GM21367 (cell line): ENCODE results near the gene ASB10.

Source experiments
- ATAC-seq: cut with Tn5 transposase; IDR thresholded peaks from one replicate; pipeline ENCODE4 v1.9.1; 2021; ENCODE audit not compliant: unreplicated experiment

The ASB10 gene

GRCh38 chr7:151189038-151189437, 2.0 kb upstream of the ASB10 start:
- no peak for ATAC-seq

GRCh38 chr7:151188252-151188542, 1.1 kb upstream of the ASB10 start:
- no peak for ATAC-seq

DNA sequence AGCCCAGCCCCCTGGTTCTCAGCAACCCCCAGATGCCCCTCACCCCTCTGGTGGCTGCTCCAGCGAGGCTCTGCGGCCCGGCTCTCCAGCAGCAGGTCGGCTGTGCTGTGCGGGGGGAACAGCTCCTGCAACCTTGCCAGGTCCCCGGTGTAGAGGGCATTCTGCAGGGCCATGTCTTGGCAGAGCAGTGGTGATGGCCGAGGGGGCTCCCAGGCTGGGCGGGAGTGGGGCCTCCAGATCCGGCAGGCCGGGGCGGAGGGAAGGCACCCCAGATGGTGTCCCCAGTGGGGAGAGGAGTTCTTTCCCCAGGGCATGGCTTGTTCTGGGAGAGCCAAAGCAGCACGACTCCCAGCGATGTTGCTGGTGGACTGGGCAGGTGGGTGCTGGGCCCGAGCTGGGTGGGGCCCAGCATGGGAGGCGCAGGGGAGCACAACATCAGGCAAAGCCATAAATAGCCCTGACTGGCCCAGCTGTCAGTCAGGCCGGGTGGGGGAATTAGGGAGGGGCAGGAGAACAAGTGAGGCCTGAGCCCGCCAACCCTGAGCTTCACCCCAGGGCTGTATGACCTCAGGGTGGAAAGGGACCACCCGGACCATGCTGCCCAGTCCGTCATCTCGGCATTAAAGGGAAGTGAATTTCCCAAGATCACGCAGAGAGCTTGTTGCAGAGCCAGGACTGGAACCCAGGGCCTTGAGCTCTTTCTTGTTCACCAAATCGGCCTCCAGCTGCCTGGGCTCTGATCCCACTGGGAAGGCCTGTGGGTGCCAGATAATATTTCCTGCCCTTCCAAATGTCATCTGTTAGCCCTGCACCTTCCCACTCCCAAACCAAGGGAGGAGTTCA, 580 bp upstream of the ASB10 start:
- no peak for ATAC-seq

GRCh38 chr7:151185762-151186639, 1.0 kb downstream of the ASB10 start:
- no peak for ATAC-seq

DNA sequence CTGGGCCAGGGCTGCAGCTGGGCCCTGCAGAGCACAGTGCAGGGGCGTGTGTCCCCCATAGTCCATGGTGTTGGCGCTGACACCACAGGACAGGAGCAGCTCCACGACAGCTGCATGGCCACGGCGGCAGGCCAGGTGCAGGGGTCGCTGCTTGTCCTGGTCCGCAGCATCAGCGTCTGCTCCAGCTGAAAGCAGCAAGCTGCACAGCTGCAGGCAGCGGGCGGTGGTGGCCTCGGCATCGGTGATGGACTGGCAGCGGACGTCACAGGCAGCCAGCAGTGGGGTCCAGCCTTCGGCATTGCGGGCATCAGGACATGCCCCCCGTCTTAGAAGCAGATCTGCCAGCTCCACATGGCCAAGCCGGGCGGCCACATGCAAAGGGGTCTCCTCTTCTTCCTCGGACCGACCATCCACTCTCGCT, 6.0 kb downstream of the ASB10 start:
- ATAC-seq, result no peak

DNA sequence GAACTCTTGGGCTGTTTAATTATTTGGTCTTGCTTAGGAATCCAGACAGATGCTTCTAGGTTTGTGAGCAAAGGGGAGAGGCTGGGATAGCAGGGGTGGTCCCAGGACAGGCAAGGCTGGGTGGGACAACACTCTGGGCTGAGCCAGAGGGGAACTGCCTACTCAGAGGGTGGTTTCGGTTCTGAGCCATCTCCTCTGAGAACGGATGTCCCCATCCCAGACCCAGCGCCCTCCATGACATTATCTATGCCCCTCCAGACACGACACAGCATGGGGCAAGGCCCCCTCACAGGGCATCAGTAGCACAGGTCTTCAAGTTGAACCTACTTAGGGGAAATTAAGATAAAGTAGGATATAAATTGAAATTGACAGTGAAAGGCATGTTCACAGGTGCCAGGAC, 7.1 kb downstream of the ASB10 start:
- ATAC-seq, result no peak

DNA sequence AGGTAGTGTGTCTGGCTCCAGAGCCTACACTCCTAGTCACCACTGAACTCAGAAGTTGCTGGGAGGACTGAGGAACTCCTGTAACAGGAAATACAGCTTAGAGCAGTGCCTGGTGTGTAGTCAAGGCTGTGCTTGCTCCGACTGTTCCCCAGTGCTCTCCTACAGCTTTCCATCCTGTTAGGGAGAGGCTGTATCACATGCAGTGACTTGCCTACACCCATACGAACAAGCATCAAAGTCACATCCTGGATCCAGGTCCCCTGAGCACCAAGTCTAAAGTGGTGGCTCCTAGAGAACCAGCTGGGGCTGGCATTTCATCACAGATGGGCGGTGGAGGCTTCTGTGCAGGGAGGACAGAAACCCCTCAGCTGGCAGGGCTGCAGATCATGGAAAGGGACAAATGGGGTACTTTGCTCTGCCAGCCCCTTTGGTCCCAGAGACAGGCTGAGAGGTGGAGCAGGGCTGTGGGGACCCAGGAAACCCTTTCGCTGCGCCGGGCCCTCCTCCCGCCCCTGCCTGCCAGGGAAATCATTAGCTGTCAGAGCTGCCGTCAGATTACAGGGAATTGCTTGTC, 7.7 kb downstream of the ASB10 start:
- ATAC-seq, result no peak

DNA sequence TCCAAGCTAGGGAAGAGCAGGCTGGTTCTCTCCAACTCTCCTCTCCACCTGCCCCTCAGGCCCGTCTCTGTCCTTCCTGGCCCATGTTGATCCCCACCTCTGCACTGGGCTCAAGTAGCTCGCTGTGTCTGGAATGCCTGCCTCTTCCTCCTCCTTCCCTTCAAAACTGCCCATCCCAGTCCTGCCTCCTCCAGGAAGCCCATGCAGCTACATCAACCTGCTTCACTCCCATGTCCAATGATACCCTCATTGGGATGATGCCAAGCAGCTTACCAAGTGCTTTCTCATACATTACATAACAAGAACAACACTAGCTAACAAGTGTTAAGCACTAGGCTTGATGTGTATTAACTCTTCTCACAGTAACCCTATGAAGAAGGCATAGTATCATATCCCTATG, 8.2 kb downstream of the ASB10 start:
- ATAC-seq, result no peak

DNA sequence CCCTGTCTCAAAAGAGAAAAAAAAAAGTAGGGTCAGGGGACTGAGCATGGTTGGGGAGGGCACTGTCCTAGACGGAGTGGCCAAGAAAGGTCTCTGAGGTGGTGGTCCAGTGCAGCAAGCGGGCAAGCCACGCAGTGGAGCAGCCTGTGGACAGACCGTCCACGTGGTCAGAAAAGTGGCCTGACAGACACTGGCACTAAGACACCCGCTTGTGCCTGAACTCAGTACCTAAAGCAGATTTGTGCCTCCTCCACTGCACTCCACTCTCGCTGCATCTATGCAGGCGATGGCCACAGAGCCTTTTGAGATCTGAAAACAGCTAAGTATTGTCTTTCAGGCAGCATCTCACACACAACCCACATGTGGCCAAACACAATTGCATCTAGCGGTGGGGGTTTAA, 8.8 kb downstream of the ASB10 start:
- ATAC-seq, result no peak

DNA sequence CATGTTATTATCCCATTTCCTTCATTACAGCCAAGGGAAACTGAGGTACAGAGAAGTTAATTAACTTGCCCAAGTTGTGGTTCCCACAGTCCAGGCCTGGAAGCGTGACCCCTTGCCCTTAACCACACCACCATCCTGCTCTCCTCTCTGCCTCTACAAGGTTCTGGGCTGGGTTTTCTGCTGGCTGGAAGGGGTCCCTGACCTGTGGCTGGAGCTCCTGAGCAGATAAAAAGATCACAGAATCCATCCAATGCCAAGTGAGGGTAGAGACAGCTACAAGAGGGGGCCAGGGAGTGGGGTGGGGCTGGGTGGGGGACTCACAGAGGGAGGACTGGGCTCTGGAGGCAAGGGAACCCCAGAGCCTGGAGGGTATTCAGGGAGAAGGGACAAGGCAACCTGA, 9.7 kb downstream of the ASB10 start:
- ATAC-seq, result no peak

DNA sequence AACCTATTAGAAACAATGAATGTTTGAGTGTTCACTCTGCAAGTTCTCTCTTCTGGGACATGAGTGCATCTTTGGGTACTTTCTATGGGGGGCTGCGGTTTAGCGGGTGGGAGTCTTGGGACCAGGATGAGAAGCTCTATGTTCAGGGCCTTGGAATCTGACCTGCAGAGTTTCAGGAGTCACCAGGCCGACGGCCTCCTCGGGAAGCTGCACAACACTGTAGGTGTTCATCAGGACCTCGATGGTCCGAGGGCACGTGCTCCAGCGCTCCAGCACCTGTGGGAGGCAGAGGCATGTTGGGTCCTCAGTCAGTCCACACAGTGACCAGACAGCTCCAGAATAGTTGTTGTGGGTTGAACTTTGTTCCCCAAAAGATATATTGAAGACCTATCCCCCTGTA, 10.6 kb downstream of the ASB10 start:
- no peak for ATAC-seq

- ATAC-seq, result no peak
Observed at GRCh38 chr7:151175793-151176311, 11.2 kb downstream of the ASB10 start.

DNA sequence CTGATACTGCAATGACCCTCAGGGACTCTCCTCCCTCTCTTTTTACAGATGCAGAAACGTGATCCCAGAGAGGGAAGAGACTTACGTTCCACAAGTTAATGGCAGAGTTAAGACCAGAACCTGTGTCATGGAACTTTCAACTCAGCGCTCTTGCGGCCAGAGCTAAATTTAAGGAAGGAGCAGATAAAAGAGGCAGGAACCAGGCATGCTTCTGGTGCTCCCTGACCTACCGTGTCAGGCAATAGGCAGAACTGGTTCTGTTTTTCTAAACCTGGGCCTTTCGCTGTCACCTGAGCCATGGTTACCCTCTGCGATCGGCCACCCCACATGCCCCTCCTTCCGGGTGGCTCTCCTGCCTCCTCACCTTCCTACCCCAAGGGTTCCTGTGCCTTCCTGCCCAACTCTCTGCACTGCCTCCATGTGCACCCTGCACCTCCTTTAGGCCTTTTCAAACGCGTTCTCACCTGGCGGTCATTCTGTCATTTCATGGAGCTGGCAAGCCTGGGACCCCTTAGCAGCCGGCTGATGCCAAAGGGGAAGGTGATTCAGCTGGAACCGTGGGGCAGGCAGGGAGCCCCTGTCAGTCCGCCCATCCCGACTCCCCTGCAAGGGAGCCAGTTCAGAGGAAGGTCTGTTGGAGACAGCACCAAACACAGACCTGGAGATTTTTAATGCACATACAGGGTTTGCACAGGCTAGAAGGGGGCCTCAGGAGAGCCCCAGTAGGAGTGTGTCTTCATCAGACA, 11.8 kb downstream of the ASB10 start:
- no peak for ATAC-seq

DNA sequence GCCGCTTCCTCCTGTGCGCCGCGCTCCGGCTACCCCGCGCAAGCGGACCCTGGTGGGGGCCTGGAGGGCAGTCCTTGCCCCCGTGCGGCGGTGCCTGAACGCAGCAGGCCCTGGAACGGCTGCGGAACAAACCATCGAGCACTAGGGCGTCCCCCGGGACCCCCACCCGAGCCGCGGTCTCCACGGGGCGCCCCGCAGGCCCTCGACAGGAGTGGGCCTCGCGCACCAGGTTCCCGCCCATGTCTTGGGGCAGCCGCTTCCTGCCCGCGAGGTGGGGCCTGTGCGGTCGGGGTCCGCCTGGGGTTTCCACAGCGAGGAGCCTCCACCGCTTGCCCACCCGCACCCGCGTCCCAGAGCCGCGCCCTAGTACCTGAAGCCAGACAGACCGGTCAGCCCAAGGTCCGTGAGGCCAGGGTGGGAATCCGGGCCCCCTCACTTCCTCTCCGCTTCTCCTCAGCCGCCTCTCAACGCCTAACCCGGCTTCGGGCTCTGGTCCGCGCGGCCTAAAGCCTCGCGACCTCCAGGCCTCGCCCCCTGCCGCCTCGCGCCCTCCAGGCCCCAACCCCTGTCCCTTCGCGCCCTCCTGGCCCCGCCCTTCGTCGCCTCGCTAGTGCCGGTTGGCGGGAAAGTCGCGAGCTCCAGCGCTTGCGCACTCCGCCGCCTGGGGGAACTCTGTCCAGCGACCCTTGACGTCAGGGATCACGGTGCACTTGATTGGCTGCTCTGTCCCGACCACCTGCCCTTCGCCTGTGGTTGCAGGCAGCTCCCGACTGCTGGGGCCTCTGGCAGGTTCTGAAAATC, 12.6 kb downstream of the ASB10 start:
- no peak for ATAC-seq

- ATAC-seq, result no peak
Observed at GRCh38 chr7:151173386-151174245, 13.4 kb downstream of the ASB10 start.

- ATAC-seq, result peak; percentile 63
Observed at GRCh38 chr7:151172273-151173141, 14.5 kb downstream of the ASB10 start.

GRCh38 chr7:151168787-151169162, 18.3 kb downstream of the ASB10 start:
- ATAC-seq, result no peak

GRCh38 chr7:151168003-151168786, 18.9 kb downstream of the ASB10 start:
- peak; percentile 55 for ATAC-seq
